HG03196 (cell line): ENCODE data around the gene YOD1.

Experiments used
- ATAC-seq: cut with Tn5 transposase; IDR thresholded peaks from one replicate; pipeline ENCODE4 v1.9.1; 2021; ENCODE audit not compliant: unreplicated experiment

YOD1 gene

DNA sequence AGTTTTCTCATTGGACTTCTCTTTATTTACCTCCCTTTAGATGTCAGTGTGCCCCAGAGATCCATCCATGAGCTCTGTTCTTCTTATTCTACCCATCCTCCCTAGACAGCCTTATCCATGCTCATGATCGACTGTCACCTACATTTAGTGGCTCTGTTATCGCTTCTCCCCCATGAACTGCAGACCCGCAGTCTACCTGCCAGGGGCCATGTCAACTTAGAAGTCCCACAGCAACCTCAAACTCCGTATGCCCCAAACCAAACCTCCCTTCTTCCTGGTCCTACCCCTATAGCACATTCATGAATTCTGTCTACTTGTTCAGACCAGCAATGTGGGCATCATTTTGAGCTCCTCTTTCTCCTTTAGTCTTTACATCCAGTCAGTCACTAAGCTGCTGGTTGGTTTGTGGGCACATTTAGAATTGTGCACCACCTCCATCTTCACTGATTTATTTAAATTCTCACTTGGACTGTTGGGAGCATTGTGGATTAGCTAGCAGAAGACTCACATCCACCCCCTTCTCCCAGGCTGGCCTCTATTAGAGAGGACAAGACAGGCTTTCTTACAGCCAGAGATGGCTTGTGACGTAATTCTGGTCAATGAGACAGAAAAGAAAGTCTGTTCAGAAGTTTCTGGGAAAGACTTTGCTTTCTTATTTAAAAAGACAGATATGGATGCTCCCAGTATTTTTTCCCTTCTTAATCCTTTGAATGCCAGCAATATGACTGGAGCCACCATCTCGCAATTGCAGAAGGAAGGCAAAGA lies 37.5 kb downstream of the YOD1 start:
- no peak for ATAC-seq

DNA sequence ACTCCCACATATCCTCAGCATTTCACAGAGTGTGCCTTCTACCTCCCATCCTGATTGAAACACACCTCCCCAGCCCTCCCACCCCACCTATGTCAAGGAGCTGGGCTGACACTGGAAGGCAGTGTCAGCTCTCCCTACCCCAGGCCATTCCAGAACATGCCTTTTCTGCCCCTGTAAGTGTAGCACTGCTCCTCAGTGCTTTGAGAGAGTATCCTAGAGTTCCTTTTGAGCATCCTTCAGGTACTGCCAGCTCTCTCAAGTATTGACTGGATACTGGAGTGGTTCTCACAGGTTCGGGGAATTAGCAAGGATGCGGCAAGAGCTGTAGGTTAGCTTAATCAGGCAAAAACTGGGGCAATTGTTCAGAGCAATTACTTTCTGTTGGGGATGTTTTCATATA lies 40.3 kb downstream of the YOD1 start:
- ATAC-seq: no peak

DNA sequence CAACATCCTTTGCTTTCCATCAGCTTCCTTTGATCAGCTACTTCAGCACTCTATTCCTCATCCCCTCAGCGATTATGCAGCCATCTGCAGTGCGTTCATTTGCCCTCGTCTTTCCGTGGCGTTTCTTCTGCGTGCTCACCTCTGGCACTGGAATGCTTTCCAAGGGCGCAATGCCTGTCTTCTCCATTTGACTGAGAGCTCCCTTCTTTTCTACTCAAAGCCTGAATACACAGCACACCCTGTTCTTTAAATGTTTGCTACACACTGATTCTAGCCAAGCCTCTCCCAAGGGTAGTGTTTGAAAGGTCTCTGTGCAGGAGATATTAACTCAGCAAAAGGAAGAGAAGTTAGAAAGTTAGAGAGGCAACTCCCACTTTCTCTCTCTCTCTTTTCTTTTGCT lies 41.1 kb downstream of the YOD1 start:
- ATAC-seq: no peak

DNA sequence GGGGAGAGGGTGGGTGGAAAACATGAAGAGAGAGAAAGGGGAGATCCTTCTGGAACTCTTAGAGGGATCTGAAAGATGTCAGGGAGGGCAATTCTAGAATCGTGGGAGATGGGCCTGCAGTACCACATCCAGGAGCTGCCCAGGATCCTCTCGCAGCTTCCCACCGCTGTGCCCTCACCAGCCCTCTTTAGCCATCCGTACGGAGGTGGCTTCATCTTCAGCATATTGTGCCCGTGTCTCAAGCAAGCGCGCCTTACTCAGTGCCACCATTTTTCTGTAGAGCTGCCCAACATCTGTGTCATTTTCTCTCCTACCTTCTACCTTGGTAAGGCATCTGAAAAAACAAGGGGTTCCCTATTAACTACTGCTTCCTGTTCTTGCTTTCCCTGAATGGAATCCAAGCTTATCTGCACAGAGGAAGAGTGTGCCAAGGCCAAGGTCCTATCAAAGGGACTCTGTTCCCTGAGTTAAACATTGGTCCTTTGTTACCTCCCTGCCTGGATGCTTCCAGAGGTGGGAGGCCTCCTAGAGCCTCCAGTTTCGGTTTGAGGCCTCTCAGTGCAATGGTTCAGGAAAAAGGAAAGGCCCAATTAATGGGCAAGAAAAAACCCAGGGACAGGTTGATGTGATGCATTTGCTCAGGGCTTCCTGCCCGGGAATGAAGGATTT lies 41.7 kb downstream of the YOD1 start:
- ATAC-seq: no peak

DNA sequence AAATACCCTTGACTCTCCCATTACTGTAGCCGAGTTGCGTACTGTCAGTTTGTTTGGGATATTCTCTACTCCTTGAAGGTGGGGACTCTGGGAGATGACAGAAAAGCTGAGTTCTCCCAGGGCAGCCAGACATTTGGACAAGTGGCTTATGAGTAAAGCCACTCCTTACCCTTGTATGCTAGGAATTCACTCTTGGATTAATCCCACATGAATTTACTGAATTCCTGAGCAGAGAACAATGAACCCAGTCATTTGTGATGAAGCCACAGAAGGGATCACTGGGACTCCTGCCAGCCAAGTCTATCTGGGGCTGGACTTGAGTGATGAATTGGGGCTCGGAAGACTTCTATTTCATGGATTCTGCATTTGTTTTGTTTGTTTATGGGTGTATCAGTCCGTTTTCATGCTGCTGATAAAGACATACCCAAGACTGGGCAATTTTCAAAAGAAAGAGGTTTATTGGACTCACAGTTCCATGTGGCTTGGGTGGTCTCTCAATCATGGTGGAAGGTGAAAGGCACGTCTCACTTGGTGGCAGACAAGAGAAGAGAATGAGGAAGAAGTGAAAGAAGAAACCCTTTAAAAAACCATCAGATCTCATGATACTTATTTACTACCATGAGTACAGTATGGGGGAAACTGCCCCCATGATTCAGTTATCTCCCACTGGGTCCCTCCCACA lies 43.5 kb downstream of the YOD1 start:
- ATAC-seq: no peak

- ATAC-seq: no peak
Observed at GRCh38 chr1:207006914-207007313, 44.1 kb downstream of the YOD1 start.

- no peak for ATAC-seq
Observed at GRCh38 chr1:207006083-207006482, 44.9 kb downstream of the YOD1 start.

DNA sequence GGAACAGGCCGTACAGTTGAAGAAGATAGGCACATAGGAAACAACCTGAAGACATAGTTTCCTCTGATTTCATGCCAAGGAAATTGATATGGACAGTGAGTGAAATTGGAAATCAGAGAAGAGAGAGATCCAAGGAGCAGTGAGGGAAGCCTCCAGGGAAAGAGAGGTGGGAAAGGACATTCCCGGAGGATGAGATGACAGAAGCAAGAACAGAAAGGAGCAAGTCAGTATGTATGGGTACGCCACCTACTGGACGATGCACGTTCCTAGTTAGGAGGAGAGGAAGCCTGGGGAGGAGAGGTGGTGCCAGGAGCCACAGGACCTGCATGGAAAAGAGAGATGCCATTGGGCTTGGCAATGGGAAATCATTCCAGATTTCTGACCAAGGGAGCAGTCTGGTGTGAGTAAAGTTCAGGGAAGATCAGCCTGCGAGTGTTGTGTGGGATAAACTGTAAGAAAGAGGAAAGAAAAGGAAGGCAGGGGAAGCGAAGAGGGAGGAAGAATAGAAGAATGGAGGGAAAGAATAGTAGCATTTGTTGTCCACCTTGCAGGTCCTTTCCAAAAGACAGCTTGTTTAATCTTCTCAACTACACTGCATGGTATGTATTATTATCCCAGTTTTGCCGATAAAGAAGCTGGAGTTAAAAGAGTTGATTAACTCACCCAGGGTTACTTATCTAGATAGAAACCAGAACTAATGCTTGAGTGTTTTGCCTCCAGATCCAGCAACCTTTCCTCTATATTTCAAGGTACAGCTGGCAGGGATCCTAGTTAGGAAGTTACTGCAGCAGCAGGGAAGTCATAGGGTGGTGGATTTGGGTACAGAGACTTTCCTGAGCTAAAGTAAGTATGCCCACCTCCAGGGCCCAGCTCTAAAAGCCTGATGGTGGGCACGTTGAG lies 45.8 kb downstream of the YOD1 start:
- no peak for ATAC-seq

DNA sequence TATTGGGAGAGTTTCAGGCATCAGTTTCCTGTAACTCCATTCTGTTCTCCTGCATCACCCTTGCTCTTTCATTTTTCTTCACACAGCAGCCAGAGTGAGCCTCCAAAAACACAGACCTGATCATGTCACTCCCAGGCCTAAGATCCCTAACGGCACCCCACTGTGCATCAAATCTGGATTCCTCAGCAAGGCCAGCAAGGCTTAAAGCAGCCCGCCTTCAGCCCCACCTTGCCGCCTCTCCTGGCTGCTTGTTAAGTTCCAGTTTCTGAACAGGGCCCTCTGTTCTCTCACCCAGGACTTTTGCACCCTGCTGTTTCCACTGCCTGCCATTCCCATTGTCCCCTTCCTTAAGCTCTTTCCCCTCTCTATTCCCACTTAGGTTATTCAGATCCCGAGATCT lies 47.8 kb downstream of the YOD1 start:
- ATAC-seq: no peak

DNA sequence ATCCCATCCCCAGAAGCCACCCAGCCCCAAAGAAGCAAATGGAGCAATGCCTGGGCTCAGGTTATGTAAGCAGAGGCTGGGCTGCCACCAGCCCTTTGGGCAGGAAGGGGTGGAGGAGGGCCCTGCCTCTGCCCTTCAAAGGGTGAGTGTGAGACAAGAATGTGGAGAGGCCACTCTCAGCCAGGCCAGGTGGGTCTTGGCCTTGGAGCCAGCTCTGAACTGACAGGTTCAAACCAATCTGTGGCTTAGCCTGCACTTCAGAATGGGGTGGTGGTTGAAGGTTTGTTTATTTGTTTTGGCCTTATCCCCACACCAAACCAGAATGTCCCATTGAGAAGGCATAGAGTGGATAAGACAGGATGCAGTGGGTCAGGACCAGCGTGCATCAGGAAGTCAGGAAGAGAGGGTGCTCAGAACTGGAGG lies 48.3 kb downstream of the YOD1 start:
- no peak for ATAC-seq

DNA sequence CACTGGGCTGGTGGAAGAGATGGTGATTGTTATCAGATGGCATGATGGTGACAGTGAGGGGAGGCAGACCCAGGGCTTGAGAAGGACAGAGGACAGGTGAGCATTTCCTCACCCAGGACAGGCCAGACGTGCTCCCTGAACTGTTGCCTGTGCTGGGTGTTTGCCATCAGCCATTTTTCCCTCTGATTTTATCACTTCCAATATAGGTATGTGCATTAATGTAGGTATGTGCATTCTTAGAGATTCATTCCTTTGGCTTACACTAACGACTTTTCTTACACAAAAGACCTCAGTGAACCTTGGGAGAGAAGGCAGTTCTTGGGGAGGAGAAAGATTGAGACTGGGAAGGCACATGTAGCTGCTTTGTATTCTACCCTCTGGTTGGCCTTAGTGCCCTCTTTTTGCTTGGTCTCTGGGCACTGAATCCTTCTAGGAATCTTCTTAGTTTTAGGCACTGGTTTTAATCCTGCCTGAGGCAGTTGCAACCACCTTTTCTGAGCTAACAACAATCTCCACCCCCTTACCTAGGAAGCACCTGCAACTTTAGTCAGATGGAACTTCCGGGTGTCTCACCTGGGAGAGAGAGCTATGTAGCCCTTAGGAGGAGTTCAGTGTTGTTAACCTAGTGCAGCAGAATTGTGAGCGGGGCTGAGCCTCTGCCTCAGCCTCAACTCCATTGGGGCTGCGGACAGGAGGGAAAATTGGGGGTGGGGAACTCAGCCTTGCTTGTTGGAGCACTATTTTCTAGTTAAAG lies 49.3 kb downstream of the YOD1 start:
- ATAC-seq: no peak

GRCh38 chr1:207000651-207001291 lies 50.2 kb downstream of the YOD1 start:
- no peak for ATAC-seq

GRCh38 chr1:206998816-206999215 lies 52.2 kb downstream of the YOD1 start:
- ATAC-seq: no peak
